Hypothalamus (tissue), 51 donors: Measurements from ENCODE around the gene RNF167.
A peak's percentile ranks its signal among the peaks of the same experiment; 100 is the strongest.

Source experiments
- DNase-seq, 51 donors: peaks; one replicate each; lab custom pipeline; 2025; lab: John Stamatoyannopoulos, UW

RNF167 gene

GRCh38 chr17:4939796-4940554 lies at the start of gene RNF167, which contains the start of gene SLC25A11:
Gene RNF167, plus strand, starts transcription at chr17:4940268. Its CDS starts 642 bp downstream, at chr17:4940910.
Gene SLC25A11, minus strand, starts transcription at chr17:4940046. Its CDS starts 136 bp downstream, at chr17:4939910.
- DNase-seq: peak; percentile 65 to 99 (median 93)

GRCh38 chr17:4891411-4892410 lies 48.4 kb upstream of the RNF167 start:
- DNase-seq: no peak

- DNase-seq: no peak
Observed at GRCh38 chr17:4892499-4893221, 47.4 kb upstream of the RNF167 start.

- DNase-seq: no peak
Observed at GRCh38 chr17:4893272-4893671, 46.8 kb upstream of the RNF167 start.

- no peak for DNase-seq
Observed at GRCh38 chr17:4893721-4894560, 46.1 kb upstream of the RNF167 start.

- DNase-seq: no peak
Observed at GRCh38 chr17:4895121-4895520, 44.9 kb upstream of the RNF167 start.

GRCh38 chr17:4895657-4896331 lies 44.3 kb upstream of the RNF167 start:
- no peak for DNase-seq

- DNase-seq: no peak
Observed at GRCh38 chr17:4896332-4897197, 43.5 kb upstream of the RNF167 start.

GRCh38 chr17:4897198-4897687 lies 42.8 kb upstream of the RNF167 start:
- DNase-seq: no peak

GRCh38 chr17:4897785-4898184 lies 42.3 kb upstream of the RNF167 start:
- no peak for DNase-seq

- no peak for DNase-seq
Observed at GRCh38 chr17:4898351-4898750, 41.7 kb upstream of the RNF167 start.

- no peak for DNase-seq
Observed at GRCh38 chr17:4898927-4899326, 41.1 kb upstream of the RNF167 start.

- peak in 26 of 51 donors; percentile 6 to 80 (median 44) for DNase-seq
Observed at GRCh38 chr17:4899341-4900230, 40.5 kb upstream of the RNF167 start, which contains the start of gene C17orf107. Gene C17orf107, plus strand, starts transcription at chr17:4899536. Its CDS starts 227 bp downstream, at chr17:4899763.

- peak in 3 of 51 donors; percentile 11 to 27 (median 23) for DNase-seq
Observed at GRCh38 chr17:4900231-4901107, 39.6 kb upstream of the RNF167 start.

GRCh38 chr17:4901108-4901647 lies 38.9 kb upstream of the RNF167 start:
- no peak for DNase-seq
